DND-41 (cell line): Measurements from ENCODE around the gene SLC39A11.

Experiments used
- EZH2 ChIP-seq: IDR thresholded peaks from 3 replicates; pipeline ENCODE4 v1.6.1; 2012; ENCODE audit warnings: borderline replicate concordance, low read depth, mild to moderate bottlenecking, moderate library complexity, low read length, inconsistent platforms; ENCODE audit not compliant: severe bottlenecking
- TF ChIP-seq, protein P1 (sequence below): IDR thresholded peaks from 2 replicates; pipeline ENCODE4 v1.5.1; 2012; ENCODE audit warnings: borderline replicate concordance, low read length, moderate library complexity, mild to moderate bottlenecking; ENCODE audit not compliant: poor library complexity, severe bottlenecking; ENCODE audit errors: extremely low read depth

DNA sequence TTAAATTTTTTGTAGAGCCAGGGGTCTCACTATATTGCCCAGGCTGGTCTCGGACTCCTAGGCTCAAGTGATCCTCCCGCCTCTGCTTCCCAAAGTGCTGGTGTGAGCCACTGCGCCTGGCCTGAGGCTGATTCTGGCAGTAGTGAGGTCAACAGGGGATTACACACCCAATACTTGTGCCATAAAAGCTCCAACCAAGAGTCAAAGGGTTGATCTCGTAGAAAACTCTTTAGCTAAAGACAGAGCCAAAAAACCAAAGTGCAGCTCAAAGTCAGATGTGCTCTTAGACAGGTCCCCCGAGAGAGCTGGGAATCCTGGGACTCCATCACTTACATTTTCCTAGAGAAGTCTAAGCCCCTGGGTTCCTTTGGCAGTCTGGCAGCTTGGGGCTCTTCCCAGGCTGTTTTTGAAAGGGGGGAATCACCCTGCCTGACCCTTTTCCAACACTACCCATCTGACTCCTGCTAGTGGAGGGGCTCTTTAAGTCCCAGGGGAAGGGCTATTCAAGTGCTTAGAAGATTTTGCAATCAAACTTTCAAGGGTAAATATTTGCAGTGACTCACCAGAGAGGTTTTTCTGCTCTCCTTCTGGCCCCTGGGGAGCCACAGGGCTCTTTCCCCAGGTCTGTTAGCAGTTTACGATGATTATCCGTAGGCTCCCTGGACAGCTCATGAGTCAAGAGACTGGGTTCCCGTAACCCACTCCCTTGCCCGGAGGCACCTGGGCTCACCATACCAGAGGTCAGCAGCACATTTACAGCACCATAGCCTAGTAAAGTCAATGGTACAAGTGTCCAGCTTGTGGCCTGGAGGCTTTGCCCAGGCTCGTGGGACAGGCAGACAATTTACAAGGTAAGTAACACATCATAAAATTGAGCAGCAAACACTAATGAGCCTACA lies 408.7 kb downstream of the SLC39A11 start:
- TF ChIP-seq, protein P1, sequence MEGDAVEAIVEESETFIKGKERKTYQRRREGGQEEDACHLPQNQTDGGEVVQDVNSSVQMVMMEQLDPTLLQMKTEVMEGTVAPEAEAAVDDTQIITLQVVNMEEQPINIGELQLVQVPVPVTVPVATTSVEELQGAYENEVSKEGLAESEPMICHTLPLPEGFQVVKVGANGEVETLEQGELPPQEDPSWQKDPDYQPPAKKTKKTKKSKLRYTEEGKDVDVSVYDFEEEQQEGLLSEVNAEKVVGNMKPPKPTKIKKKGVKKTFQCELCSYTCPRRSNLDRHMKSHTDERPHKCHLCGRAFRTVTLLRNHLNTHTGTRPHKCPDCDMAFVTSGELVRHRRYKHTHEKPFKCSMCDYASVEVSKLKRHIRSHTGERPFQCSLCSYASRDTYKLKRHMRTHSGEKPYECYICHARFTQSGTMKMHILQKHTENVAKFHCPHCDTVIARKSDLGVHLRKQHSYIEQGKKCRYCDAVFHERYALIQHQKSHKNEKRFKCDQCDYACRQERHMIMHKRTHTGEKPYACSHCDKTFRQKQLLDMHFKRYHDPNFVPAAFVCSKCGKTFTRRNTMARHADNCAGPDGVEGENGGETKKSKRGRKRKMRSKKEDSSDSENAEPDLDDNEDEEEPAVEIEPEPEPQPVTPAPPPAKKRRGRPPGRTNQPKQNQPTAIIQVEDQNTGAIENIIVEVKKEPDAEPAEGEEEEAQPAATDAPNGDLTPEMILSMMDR: no peak
- no peak for TF ChIP-seq EZH2
